Liver (tissue), 9 donors: ENCODE data around the gene STAT5B. TPM values are rescaled to one million over a fixed set of nuclear protein-coding genes. Genes with fewer than 3 reads are reported as not detected.

ENCODE experiments used
- DNase-seq: peaks from one replicate; pipeline ENCODE4 v3.0.0-alpha.2; 2017; ENCODE audit warnings: low spot score
- H3K27ac ChIP-seq, 2 donors: one replicate each; pipeline ENCODE4 v1.7.0; 2013; ENCODE audit warnings: inconsistent platforms in 2 of 2, low read length in 2 of 2, control low read depth in 1 of 2, low read depth in 1 of 2, mild to moderate bottlenecking in 1 of 2
- H3K27me3 ChIP-seq, 4 donors: one replicate each; pipeline versions ENCODE4 v1.6.1 to v1.7.0; 2013; ENCODE audit warnings: low read length in 3 of 4, inconsistent platforms in 1 of 4, mild to moderate bottlenecking in 1 of 4, moderate library complexity in 1 of 4; ENCODE audit not compliant: control insufficient read depth in 4 of 4, insufficient read depth in 4 of 4
- H3K36me3 ChIP-seq, 4 donors: one replicate each; pipeline versions ENCODE4 v1.6.1 to v1.7.0; 2013; ENCODE audit warnings: low read length in 3 of 4, mild to moderate bottlenecking in 3 of 4, low read depth in 1 of 4, moderate library complexity in 1 of 4; ENCODE audit not compliant: control insufficient read depth in 4 of 4, insufficient read depth in 3 of 4
- H3K4me1 ChIP-seq, 4 donors: one replicate each; pipeline versions ENCODE4 v1.6.1 to v1.7.0; 2013; ENCODE audit warnings: low read length in 3 of 4, mild to moderate bottlenecking in 3 of 4, moderate library complexity in 1 of 4; ENCODE audit not compliant: control insufficient read depth in 4 of 4, insufficient read depth in 4 of 4
- H3K4me3 ChIP-seq, 3 donors: one replicate each; pipeline versions ENCODE4 v1.6.1 to v1.7.0; 2013; ENCODE audit warnings: low read length in 3 of 3, control low read depth in 1 of 3, low read depth in 1 of 3, mild to moderate bottlenecking in 1 of 3
- H3K9ac ChIP-seq, 2 donors: one replicate each; pipeline ENCODE4 v1.7.0; 2013; ENCODE audit warnings: low read length in 2 of 2, mild to moderate bottlenecking in 2 of 2, moderate library complexity in 2 of 2, control low read depth in 1 of 2, low read depth in 1 of 2
- H3K9me3 ChIP-seq, 4 donors: one replicate each; pipeline versions ENCODE4 v1.6.1 to v1.7.0; 2013; ENCODE audit warnings: low read length in 3 of 4; ENCODE audit not compliant: control insufficient read depth in 4 of 4
- ATF3 ChIP-seq: IDR thresholded peaks from 2 replicates; pipeline ENCODE4 v1.6.1; 2016; ENCODE audit warnings: antibody characterized with exemption
- CTCF ChIP-seq: fragments of 150-350 bp; IDR thresholded peaks from 2 replicates; pipeline ENCODE4 v1.5.1; 2017; ENCODE audit warnings: improper control_type of control experiment, low read depth, low read length; ENCODE audit not compliant: missing input control
- EGR1 ChIP-seq, 2 donors: IDR thresholded peaks; 2 replicates each; pipeline ENCODE4 v1.6.1; 2016 to 2018; ENCODE audit warnings: antibody characterized with exemption in 2 of 2, low read depth in 2 of 2
- FOXA1 ChIP-seq: IDR thresholded peaks from 2 replicates; pipeline ENCODE4 v1.6.1; 2016; ENCODE audit warnings: antibody characterized with exemption
- FOXA2 ChIP-seq: IDR thresholded peaks from 2 replicates; pipeline ENCODE4 v1.6.1; 2016; ENCODE audit warnings: antibody characterized with exemption
- GABPA ChIP-seq, 2 donors: IDR thresholded peaks in 1 of 2; conservative IDR thresholded peaks in 1 of 2; 2 replicates each; pipeline ENCODE4 v1.6.1; 2016; ENCODE audit warnings: antibody characterized with exemption in 2 of 2, mild to moderate bottlenecking in 1 of 2, moderate library complexity in 1 of 2
- HNF4A ChIP-seq, 2 donors: conservative IDR thresholded peaks; 2 replicates each; pipeline ENCODE4 v1.6.1; 2016; ENCODE audit warnings: antibody characterized with exemption in 2 of 2, mild to moderate bottlenecking in 2 of 2
- HNF4G ChIP-seq: IDR thresholded peaks from 2 replicates; pipeline ENCODE4 v1.6.1; 2016; ENCODE audit warnings: antibody characterized with exemption
- JUND ChIP-seq, 2 donors: IDR thresholded peaks; 2 replicates each; pipeline ENCODE4 v1.6.1; 2016; ENCODE audit warnings: antibody characterized with exemption in 2 of 2
- MAX ChIP-seq: IDR thresholded peaks from 2 replicates; pipeline ENCODE4 v1.6.1; 2016; ENCODE audit warnings: antibody characterized with exemption
- NR2F2 ChIP-seq: IDR thresholded peaks from 2 replicates; pipeline ENCODE4 v1.6.1; 2016; ENCODE audit warnings: antibody characterized with exemption
- RAD21 ChIP-seq, 2 donors: IDR thresholded peaks; 2 replicates each; pipeline ENCODE4 v1.6.1; 2016; ENCODE audit warnings: antibody characterized with exemption in 2 of 2, mild to moderate bottlenecking in 2 of 2
- REST ChIP-seq: IDR thresholded peaks from 2 replicates; pipeline ENCODE4 v1.6.1; 2016; ENCODE audit warnings: antibody characterized with exemption, mild to moderate bottlenecking
- RXRA ChIP-seq, 2 donors: IDR thresholded peaks; 2 replicates each; pipeline ENCODE4 v1.6.1; 2017 to 2018; ENCODE audit warnings: antibody characterized with exemption in 2 of 2, mild to moderate bottlenecking in 1 of 2
- SP1 ChIP-seq: IDR thresholded peaks from 2 replicates; pipeline ENCODE4 v1.6.1; 2018; ENCODE audit warnings: antibody characterized with exemption, mild to moderate bottlenecking
- TAF1 ChIP-seq: conservative IDR thresholded peaks from 2 replicates; pipeline ENCODE4 v1.6.1; 2016; ENCODE audit warnings: antibody characterized with exemption, mild to moderate bottlenecking
- YY1 ChIP-seq: IDR thresholded peaks from 2 replicates; pipeline ENCODE4 v1.6.1; 2016; ENCODE audit warnings: antibody characterized with exemption, mild to moderate bottlenecking
- ZBTB33 ChIP-seq: IDR thresholded peaks from 2 replicates; pipeline ENCODE4 v1.6.1; 2016; ENCODE audit warnings: antibody characterized with exemption
- WGBS: extraction: QIAGEN DNeasy Blood & Tissue Kit; methylation state at CpG from one replicate; pipeline ENCODE4 v1.1.7; 2013; 5-methylcytosine and 5-hydroxymethylcytosine counted together
- polyA plus RNA-seq, 2 donors: library from polyadenylated mRNA; stranded (reverse) in 1 of 2; unstranded in 1 of 2; fragments of 200-250 nt in 1 of 2; fragments of >200 nt in 1 of 2; fragmentation: Nextera tagmentation in 1 of 2; extraction: Ambion mirVana in 1 of 2; gene quantifications; one replicate each; pipeline versions ENCODE4 v1.2.1 to v1.2.3, GENCODE V29; 2013 to 2015
- total RNA-seq, 2 donors: library from RNA; depleted of rRNA; stranded (reverse); fragments of >200 nt; gene quantifications; one replicate each; pipeline ENCODE4 v1.2.3, GENCODE V29; 2014
- donor health status: healthy.
- donor health status: healthy.
- donor health status: healthy.
- donor health status: healthy.
- donor health status: healthy.

STAT5B gene
- total and polyA plus RNA-seq, 4 donors = 6.7 to 33.9 (median 21.6) TPM

- no peaks in the 10 kb centered on the region for H3K27me3 ChIP-seq
- peaks cover 10 to 33% (median 14%) of the 10 kb centered on the region in 4 donors for H3K4me1 ChIP-seq
- H3K4me3 ChIP-seq = peak overlapping the region; percentile 30 to 60 (median 52)
- H3K9ac ChIP-seq = peak overlapping the region; percentile 54 to 92
- peak overlapping the region; percentile 87 to 95 for H3K27ac ChIP-seq
- peak; percentile 66 for DNase-seq
- H3K9me3 ChIP-seq = no peaks in the 10 kb centered on the region
- TF ChIP-seq RXRA (IDR thresholded peaks at IDR 0.05) (peak; percentile 55 to 70), JUND (IDR thresholded peaks at IDR 0.05) (peak in 1 of 2 donors; percentile 56), EGR1 (IDR thresholded peaks at IDR 0.05; ENCODE audit: low read depth in 2 of 2) (peak; percentile 81 to 90), RAD21 (IDR thresholded peaks at IDR 0.05) (peak; percentile 47 to 52), FOXA1 (no peak), TAF1 (peak; percentile 64), GABPA (IDR thresholded peaks at IDR 0.05 in 1 of 2, conservative IDR thresholded peaks at IDR 0.05 in 1 of 2) (peak; percentile 65 to 91), SP1 (peak; percentile 87), REST (peak; percentile 39), NR2F2 (peak; percentile 80), MAX (peak; percentile 89), ZBTB33 (peak; percentile 50), ATF3 (peak; percentile 28), CTCF (no peak), HNF4G (no peak), FOXA2 (no peak), YY1 (peak; percentile 80), HNF4A (conservative IDR thresholded peaks at IDR 0.05) (peak; percentile 47 to 52)
- no peaks in the 10 kb centered on the region for H3K36me3 ChIP-seq
- WGBS = 6% methylated on average over 13 of the region's 13 CpGs
Measured at GRCh38 chr17:42248351-42249179, 27.6 kb downstream of the STAT5B start.
